NB4 (cell line): ENCODE data around the gene ZNHIT3.
A peak's percentile ranks its signal among the peaks of the same experiment; 100 is the strongest.

Experiments
- DNase-seq: peaks from one replicate; pipeline ENCODE4 v3.0.0; 2010; ENCODE audit warnings: low read depth
- H3K4me3 ChIP-seq: one replicate; pipeline ENCODE4 v1.5.1; 2011; ENCODE audit warnings: mild to moderate bottlenecking, low read depth, low read length, moderate library complexity
- CTCF ChIP-seq: IDR thresholded peaks from one replicate; pipeline ENCODE4 v1.5.1; 2012; ENCODE audit warnings: low read depth, low read length
- MAX ChIP-seq: IDR thresholded peaks from 2 replicates; pipeline ENCODE4 v1.6.1; 2011; ENCODE audit warnings: low read depth, low read length
- MYC ChIP-seq: IDR thresholded peaks from 2 replicates; pipeline ENCODE4 v1.6.1; 2011; ENCODE audit warnings: low read depth, low read length
- POLR2A ChIP-seq: IDR thresholded peaks from 2 replicates; pipeline ENCODE4 v1.6.1; 2011; ENCODE audit warnings: mild to moderate bottlenecking; ENCODE audit not compliant: insufficient read length; ENCODE audit errors: extremely low read depth

Gene ZNHIT3

DNA sequence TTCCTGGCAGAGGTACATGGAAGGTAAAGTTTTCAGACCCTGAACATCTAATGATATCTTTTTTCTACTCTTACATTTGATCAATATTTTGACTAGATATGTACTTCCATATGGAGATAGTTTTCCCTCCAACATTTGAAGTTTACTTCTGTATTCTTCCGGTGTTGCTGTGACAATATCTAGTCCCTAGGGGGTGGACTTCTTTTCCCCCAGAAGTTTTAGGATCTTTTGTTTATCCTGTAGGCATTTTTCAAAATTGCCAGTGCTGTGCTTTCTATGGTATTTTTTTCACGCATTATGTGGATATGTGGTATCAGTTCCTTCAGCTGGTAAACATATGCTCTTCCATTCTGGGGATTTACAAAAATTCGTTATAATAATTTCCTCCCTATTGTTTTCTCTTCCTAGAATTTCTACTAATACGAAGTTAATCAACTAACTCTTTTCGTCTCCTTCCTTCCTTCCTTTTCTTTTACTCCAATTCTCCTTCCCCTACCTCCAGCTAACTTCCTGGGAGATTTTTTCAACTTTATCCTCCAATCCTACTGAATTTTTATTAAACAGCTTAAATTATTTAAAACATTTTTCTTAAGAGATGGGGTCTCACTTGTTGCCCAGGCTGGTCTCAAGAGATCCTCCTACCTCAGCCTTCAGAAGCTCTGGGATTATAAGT is 26.1 kb upstream of the ZNHIT3 start:
- no peak for TF ChIP-seq MAX
- no peak overlapping the region for H3K4me3 ChIP-seq
- DNase-seq: no peak

- no peak for TF ChIP-seq CTCF
- no peak for TF ChIP-seq MAX
- TF ChIP-seq MYC: no peak
- TF ChIP-seq POLR2A: no peak
- DNase-seq: no peak
These were observed 25.0 kb upstream of the ZNHIT3 start for GRCh38 chr17:36461330-36462110.

DNA sequence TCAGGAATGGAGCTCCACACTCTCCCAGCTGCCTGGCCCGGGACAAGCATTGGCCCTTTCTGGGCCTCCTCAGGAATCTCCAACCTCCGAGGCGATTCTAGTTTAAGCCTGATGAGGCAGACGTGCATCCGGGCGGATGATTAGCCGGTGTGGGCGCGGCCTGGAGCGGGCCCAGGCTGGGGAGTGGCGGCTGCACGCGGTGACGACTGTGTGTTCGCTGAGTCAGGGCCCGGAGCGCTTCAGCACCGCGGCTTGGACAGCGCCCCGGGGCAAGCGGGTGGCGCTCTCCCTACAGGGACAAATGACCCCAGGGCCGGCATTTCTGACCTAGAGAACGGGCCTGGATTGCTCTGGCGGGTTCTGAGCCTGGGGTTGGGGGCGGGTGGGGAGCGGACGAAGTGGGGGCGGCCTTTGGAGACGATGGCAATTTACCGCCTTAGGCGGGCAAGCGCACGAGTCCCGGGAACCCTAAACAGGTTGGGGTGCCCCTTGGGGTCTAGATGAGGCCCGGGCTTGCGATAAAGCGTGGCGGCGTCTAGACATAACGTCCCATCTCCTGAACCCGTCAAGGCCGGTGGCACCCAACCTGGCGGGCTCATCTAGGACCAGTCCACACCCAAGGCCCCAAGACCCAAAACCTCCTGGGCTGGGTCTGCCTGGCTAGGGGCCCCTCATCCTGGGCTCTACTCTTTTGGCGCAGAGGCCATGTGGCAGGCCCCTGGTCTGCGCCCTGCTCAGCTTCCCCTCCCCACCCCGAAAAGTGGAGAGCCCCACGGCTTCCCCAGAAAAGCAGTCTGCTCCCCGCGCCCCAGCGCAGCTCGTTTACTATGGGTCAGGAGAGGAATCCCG is 22.3 kb upstream of the ZNHIT3 start:
- DNase-seq: peak; percentile 83
- H3K4me3 ChIP-seq: no peak overlapping the region
- TF ChIP-seq MAX: peak; percentile 73
- no peak for TF ChIP-seq CTCF
- peak; percentile 58 for TF ChIP-seq MYC

More at GRCh38 chr17:36461330-36462110, 25.0 kb upstream of the ZNHIT3 start:
- no peak overlapping the region for H3K4me3 ChIP-seq

GRCh38 chr17:36464765-36465088 is 21.8 kb upstream of the ZNHIT3 start:
- TF ChIP-seq MAX: no peak
- TF ChIP-seq POLR2A: no peak
- no peak for TF ChIP-seq CTCF
- TF ChIP-seq MYC: no peak
- DNase-seq: no peak
- no peak overlapping the region for H3K4me3 ChIP-seq

DNA sequence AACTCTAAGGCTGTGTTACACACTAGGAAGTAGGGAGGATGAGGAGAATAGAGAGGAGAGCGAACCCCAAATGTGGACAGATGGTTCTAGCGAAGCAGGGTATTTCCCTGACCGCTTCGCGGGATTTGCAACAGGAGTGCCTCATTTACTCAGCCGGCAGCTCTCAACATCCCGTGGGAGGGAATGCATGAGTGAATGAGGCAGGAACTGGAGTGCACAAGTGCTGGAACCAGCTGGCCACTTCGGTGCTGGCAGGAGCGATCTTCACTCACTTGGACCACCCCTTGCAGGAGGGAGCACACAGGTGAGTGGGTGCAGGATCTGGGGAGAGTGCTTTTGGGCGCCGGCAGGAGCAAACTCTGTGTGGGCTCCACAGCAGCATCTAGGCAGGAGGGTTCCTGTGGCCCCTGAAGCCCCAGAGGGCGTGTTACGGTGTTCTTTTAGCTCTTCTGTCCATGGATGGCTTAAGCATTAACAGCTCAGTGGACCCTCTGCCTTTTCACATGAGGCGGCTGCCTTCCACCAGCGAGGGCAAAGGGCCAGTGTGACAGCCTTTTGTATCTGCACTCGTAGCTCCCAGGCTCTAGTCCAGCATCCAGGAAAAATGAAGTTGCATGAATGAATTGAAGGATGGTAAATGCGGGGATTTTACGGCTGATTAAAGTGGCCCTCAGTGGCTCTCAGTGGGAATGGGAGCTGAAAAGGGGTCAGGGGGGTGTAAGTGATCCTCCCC is 17.4 kb upstream of the ZNHIT3 start:
- H3K4me3 ChIP-seq: no peak overlapping the region
- no peak for TF ChIP-seq CTCF
- no peak for TF ChIP-seq MAX
- TF ChIP-seq POLR2A: no peak
- no peak for TF ChIP-seq MYC
- DNase-seq: no peak
